Prostate gland (tissue), 2 donors: ENCODE measurements around the gene PRRC2C. TPM values are rescaled to one million over a fixed set of nuclear protein-coding genes. Genes with fewer than 3 reads are reported as not detected.

Source experiments
- DNase-seq: peaks from one replicate; pipeline ENCODE4 v3.0.0-alpha.2; 2019; ENCODE audit warnings: low spot score
- H3K27ac ChIP-seq, 2 donors: fragments of 200-600 bp; sonication (generic); 2 replicates each; pipeline ENCODE4 v1.5.1; 2017 to 2019
- H3K27me3 ChIP-seq: fragments of 200-600 bp; sonication (generic); replicated peaks from 2 replicates; pipeline ENCODE4 v1.5.1; 2019; ENCODE audit not compliant: insufficient read depth
- H3K36me3 ChIP-seq, 2 donors: fragments of 200-600 bp; sonication (generic); 1 replicate in 1 of 2; 2 replicates in 1 of 2; pipeline versions ENCODE4 v1.5.1 to v1.8.1; 2017 to 2019
- H3K4me1 ChIP-seq: fragments of 200-600 bp; sonication (generic); replicated peaks from 2 replicates; pipeline ENCODE4 v1.5.1; 2019
- H3K4me3 ChIP-seq, 2 donors: fragments of 200-600 bp; sonication (generic); 2 replicates each; pipeline ENCODE4 v1.5.1; 2017 to 2019
- H3K9me3 ChIP-seq: fragments of 200-600 bp; sonication (generic); 2 replicates; pipeline ENCODE4 v1.5.1; 2017
- POLR2A ChIP-seq: fragments of 450-650 bp; IDR thresholded peaks from one replicate; pipeline ENCODE4 v1.6.1; 2016; ENCODE audit warnings: antibody characterized with exemption, mild to moderate bottlenecking
- POLR2AphosphoS5 ChIP-seq: sonication (generic); formaldehyde crosslinking; IDR thresholded peaks from one replicate; pipeline ENCODE4 v1.6.1; 2017; ENCODE audit warnings: antibody characterized with exemption
- WGBS: methylation state at CpG from one replicate; pipeline ENCODE4 v1.1.5; 2018; 5-methylcytosine and 5-hydroxymethylcytosine counted together
- intact Hi-C: fragments of 100-400 bp; cut with DNase I; formaldehyde crosslinking; loops from one replicate; pipeline ENCODE4 v1.14.2; 2022
- total RNA-seq, 2 donors: library from RNA; depleted of rRNA; stranded (reverse); fragments of >200 nt; gene quantifications; one replicate each; pipeline ENCODE4 v1.1.0, GENCODE V29; 2016
- TF ChIP-seq, protein P1 (sequence below), 4 experiments: fragments of 200-600 bp in 2 of 4; fragments of 450-650 bp in 2 of 4; sonication (generic) in 2 of 4; IDR thresholded peaks; 1 replicate in 3 of 4; 2 replicates in 1 of 4; pipeline ENCODE4 v1.5.1; 2016 to 2019; ENCODE audit warnings: antibody characterized with exemption in 4 of 4, mild to moderate bottlenecking in 2 of 4, moderate library complexity in 2 of 4

PRRC2C gene
- total RNA-seq, 2 donors from 2014 or later = 70.1 to 115 TPM

DNA sequence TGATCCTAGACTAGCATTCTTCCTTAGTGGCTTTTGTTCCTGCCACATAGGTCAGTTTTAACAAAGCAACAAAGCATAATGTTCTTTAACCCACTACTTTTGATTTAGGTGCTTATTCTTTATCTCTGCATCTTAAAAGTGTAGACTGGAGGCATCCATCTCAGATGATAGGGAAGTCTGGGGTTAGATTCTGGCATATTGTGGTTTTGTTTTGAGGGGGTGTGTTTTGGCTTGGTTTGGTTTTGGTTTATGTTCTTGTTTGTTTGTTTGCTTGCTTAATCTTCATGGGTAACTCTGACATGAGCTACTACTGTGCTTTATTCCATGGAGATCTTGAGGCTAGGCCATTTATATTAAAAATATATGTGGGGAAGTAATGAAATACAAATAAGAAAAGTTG, 96.4 kb downstream of the PRRC2C start:
- peaks cover 2 to 3% of the 10 kb centered on the region in 2 donors for H3K36me3 ChIP-seq
- H3K27me3 ChIP-seq = no peaks in the 10 kb centered on the region
- H3K4me1 ChIP-seq = no peaks in the 10 kb centered on the region
- H3K4me3 ChIP-seq = no peak overlapping the region
- no peaks in the 10 kb centered on the region for H3K9me3 ChIP-seq
- no peak overlapping the region for H3K27ac ChIP-seq
- no peak for TF ChIP-seq POLR2AphosphoS5
- TF ChIP-seq, protein P1, sequence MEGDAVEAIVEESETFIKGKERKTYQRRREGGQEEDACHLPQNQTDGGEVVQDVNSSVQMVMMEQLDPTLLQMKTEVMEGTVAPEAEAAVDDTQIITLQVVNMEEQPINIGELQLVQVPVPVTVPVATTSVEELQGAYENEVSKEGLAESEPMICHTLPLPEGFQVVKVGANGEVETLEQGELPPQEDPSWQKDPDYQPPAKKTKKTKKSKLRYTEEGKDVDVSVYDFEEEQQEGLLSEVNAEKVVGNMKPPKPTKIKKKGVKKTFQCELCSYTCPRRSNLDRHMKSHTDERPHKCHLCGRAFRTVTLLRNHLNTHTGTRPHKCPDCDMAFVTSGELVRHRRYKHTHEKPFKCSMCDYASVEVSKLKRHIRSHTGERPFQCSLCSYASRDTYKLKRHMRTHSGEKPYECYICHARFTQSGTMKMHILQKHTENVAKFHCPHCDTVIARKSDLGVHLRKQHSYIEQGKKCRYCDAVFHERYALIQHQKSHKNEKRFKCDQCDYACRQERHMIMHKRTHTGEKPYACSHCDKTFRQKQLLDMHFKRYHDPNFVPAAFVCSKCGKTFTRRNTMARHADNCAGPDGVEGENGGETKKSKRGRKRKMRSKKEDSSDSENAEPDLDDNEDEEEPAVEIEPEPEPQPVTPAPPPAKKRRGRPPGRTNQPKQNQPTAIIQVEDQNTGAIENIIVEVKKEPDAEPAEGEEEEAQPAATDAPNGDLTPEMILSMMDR (IDR thresholded peaks at IDR 0.05) = no peak
- no peak for TF ChIP-seq POLR2A
- no peak for DNase-seq
- intact Hi-C loops = no loop called here

DNA sequence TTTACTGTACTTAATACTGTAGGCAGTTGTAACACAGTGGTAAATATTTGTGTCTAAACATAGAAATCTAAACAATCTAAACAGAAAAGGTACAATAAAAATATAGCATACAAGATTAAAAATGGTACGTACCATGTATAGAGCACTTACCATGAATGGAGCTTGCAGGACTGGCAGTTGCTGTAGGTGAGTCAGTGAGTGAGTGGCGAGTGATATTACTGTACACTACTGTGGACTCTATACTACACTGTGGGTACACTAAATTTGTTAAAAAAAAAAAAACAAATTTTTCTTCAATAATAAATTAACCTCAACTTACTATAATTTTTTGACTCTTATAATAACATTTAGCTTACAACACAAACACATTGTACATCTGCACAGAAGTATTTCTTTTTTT, 97.3 kb downstream of the PRRC2C start:
- intact Hi-C loops = no loop called here
- TF ChIP-seq POLR2AphosphoS5 (no peak), POLR2A (no peak)
- TF ChIP-seq, protein P1 (IDR thresholded peaks at IDR 0.05) = no peak
- Histone ChIP-seq H3K4me3 (no peak overlapping the region), H3K36me3 (peaks cover 3 to 4% of the 10 kb centered on the region in 2 donors), H3K27me3 (no peaks in the 10 kb centered on the region), H3K27ac (no peak overlapping the region), H3K9me3 (no peaks in the 10 kb centered on the region), H3K4me1 (no peaks in the 10 kb centered on the region)
- 94% methylated on average over 2 of the region's 2 CpGs for WGBS
- DNase-seq = no peak

DNA sequence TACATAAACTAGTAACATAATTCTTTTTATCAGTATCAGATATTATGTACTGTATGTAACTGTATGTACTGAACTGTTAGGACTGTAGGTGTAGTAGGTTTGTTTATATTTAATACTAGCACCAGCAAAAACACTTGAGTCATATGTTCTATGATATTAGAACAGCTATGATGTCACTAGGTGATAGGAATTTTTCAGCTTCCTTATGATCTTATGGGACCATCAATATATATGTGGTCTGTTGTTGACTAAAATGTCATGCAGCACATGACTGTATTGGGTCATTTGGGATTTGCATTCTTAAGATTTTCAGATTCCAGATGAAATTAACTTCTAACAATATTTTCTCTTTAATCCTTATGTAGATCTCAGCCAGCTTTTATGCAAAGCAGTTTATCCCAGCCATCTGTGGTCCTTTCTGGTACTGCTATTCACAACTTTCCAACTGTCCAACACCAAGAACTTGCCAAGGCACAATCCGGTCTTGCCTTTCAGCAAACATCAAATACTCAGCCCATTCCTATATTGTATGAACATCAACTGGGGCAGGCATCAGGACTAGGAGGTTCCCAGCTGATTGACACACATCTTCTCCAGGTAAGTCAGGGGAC, 98.4 kb downstream of the PRRC2C start:
- no peaks in the 10 kb centered on the region for H3K27me3 ChIP-seq
- TF ChIP-seq, protein P1 (IDR thresholded peaks at IDR 0.05) = no peak
- no peak for TF ChIP-seq POLR2A
- no peaks in the 10 kb centered on the region for H3K4me1 ChIP-seq
- no peak for DNase-seq
- H3K27ac ChIP-seq = no peak overlapping the region
- intact Hi-C loops = no loop called here
- no peaks in the 10 kb centered on the region for H3K9me3 ChIP-seq
- peaks cover 0 to 4% of the 10 kb centered on the region in 2 donors for H3K36me3 ChIP-seq
- H3K4me3 ChIP-seq = no peak overlapping the region
- WGBS = 47% methylated on average over 1 of the region's 1 CpG

- intact Hi-C loops = no loop called here
- no peak for DNase-seq
- Histone ChIP-seq H3K36me3 (peaks cover 0 to 4% of the 10 kb centered on the region in 2 donors), H3K27ac (no peak overlapping the region), H3K4me1 (no peaks in the 10 kb centered on the region), H3K9me3 (no peaks in the 10 kb centered on the region), H3K27me3 (no peaks in the 10 kb centered on the region), H3K4me3 (no peak overlapping the region)
- TF ChIP-seq, protein P1 (IDR thresholded peaks at IDR 0.05) = no peak
- TF ChIP-seq POLR2AphosphoS5 (no peak), POLR2A (no peak)
- 79% methylated on average over 9 of the region's 9 CpGs for WGBS
These were observed 100.4 kb downstream of the PRRC2C start for GRCh38 chr1:171585715-171586114.

DNA sequence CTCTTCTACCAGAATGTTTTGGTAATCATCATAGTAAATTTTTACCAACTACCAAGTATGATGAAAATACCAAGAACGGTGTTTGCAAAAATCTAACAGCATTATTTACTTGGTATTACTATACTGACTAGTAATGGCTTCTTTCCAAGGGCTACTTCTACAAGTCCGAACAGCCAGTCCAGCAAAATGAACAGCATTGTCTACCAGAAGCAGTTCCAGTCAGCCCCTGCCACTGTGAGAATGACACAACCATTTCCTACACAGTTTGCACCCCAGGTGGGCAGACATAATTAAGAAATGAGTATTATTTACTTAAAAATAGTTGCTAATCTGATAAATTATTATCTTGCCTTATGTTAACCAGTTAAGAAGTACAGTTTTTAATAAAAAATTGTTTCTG, 102.9 kb downstream of the PRRC2C start:
- intact Hi-C loops = no loop called here
- H3K9me3 ChIP-seq = no peaks in the 10 kb centered on the region
- peaks cover 0 to 4% of the 10 kb centered on the region in 2 donors for H3K36me3 ChIP-seq

More for the DNA sequence above, 102.9 kb downstream of the PRRC2C start:
- 65% methylated on average over 2 of the region's 2 CpGs for WGBS
- no peaks in the 10 kb centered on the region for H3K27me3 ChIP-seq
- no peak overlapping the region for H3K4me3 ChIP-seq
- DNase-seq = no peak
- no peak for TF ChIP-seq POLR2A
- TF ChIP-seq, protein P1 (IDR thresholded peaks at IDR 0.05) = no peak
- TF ChIP-seq POLR2AphosphoS5 = no peak
- H3K4me1 ChIP-seq = no peaks in the 10 kb centered on the region
- H3K27ac ChIP-seq = no peak overlapping the region
